GM12872 (cell line): ENCODE measurements around the gene MACROD2.

ENCODE experiments used
- CTCF ChIP-seq: IDR thresholded peaks from 3 replicates; pipeline ENCODE4 v1.5.1; 2011; ENCODE audit warnings: low read depth, mild to moderate bottlenecking, low read length, moderate library complexity; ENCODE audit not compliant: insufficient read depth

The MACROD2 gene

DNA sequence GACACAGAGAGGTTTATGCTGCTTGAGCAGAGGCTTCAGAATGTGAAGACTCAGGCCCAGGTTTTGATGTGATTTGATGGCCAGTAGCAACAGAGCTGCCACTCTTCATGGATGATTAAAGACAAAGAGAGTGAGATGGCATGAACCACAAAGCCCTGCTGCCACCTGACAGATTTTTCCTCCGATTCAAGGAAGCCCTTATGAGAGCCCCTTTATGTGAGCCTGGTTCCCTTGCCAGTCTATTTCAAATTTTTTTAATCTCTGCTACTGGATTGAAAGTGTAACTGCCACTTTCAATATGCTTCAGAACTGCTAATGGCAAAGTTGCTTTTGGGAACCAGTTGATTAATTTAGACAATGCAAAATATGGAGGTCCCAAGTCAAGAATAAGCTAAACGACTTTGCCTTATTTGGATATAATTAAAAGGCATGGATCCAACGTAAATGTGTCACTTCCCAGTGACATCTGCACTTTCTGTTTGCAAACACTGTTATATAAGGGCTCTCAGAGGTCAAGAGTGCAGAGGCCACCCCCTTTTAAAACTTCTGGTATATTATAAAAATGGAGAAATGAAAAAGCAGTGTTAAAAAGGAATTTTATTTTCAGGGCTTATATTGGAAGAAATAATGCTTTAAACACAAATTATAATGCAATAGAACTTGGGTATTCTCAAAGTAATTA, 581.0 kb downstream of the MACROD2 start:
- no peak for TF ChIP-seq CTCF

GRCh38 chr20:14580418-14581074, 585.2 kb downstream of the MACROD2 start:
- no peak for TF ChIP-seq CTCF

GRCh38 chr20:14581731-14582130, 586.4 kb downstream of the MACROD2 start:
- no peak for TF ChIP-seq CTCF

DNA sequence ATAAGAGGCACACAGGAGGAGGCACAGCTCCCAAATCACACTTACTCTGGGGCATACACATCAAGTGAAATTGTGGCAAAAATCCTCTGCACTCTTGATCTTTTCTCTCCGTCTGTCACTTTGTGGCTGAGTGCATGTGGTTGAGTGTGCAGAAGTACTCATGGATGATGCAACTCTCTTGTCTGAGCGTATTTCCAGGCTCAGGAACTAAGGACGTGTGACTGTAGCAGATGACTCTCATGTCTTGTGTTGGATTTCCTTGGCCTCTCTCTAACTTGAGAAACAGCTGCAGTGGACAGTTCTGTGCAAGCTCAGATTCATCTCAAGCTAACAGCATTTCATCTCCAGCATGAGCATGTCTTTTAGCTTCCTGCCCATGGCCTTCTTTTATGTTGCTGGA, 587.5 kb downstream of the MACROD2 start:
- no peak for TF ChIP-seq CTCF

- no peak for TF ChIP-seq CTCF
These were observed 588.1 kb downstream of the MACROD2 start for GRCh38 chr20:14583413-14583812.

DNA sequence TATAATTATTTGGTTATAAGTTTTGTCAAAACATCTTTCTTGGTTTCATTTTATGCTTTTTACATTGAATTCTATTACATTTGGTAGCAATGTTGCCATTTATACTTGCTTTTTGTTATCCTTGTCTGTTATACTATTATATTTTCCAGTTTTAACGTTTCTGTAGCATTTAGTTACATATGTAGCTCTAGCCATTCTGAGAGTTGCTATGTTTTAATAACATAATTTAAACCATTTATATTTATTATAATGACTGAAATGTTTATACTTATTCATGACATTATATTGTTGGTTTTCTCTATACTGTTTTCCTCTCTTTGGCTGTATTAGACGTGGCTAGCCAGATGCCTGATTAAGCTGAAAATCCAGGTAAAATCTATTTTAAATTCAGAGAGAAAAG, 594.1 kb downstream of the MACROD2 start:
- no peak for TF ChIP-seq CTCF

GRCh38 chr20:14595051-14595450, 599.7 kb downstream of the MACROD2 start:
- no peak for TF ChIP-seq CTCF
